Neural progenitor cell (in vitro differentiated cells): ENCODE measurements around the gene LCE5A. TPM values are rescaled to one million over a fixed set of nuclear protein-coding genes. Genes with fewer than 3 reads are reported as not detected.

Experiments used
- DNase-seq: peaks from one replicate; pipeline ENCODE4 v3.0.0-alpha.2; 2016; ENCODE audit warnings: low spot score
- H2AFZ ChIP-seq: fragments of 200-600 bp; sonication (generic); replicated peaks from 2 replicates; pipeline ENCODE4 v1.6.1; 2016; ENCODE audit warnings: antibody characterized with exemption
- H3F3A ChIP-seq: fragments of 200-600 bp; sonication (generic); 2 replicates; pipeline ENCODE4 v1.6.1; 2016; ENCODE audit warnings: antibody characterized with exemption, low read depth
- H3K27ac ChIP-seq: fragments of 200-600 bp; sonication (generic); 2 replicates; pipeline ENCODE4 v1.5.1; 2016; ENCODE audit warnings: mild to moderate bottlenecking
- H3K27me3 ChIP-seq: fragments of 200-600 bp; sonication (generic); 2 replicates; pipeline ENCODE4 v1.6.1; 2016; ENCODE audit warnings: mild to moderate bottlenecking, moderate library complexity
- H3K36me3 ChIP-seq: fragments of 200-600 bp; sonication (generic); 2 replicates; pipeline ENCODE4 v1.5.1; 2016
- H3K4me1 ChIP-seq: fragments of 200-600 bp; sonication (generic); 2 replicates; pipeline ENCODE4 v1.6.1; 2016; ENCODE audit warnings: mixed run types
- H3K4me2 ChIP-seq: fragments of 200-600 bp; sonication (generic); 2 replicates; pipeline ENCODE4 v1.6.1; 2016
- H3K4me3 ChIP-seq: fragments of 200-600 bp; sonication (generic); 2 replicates; pipeline ENCODE4 v1.5.1; 2016
- H3K79me2 ChIP-seq: fragments of 200-600 bp; sonication (generic); 2 replicates; pipeline ENCODE4 v1.6.1; 2016; ENCODE audit warnings: low read depth
- H3K9ac ChIP-seq: fragments of 200-600 bp; sonication (generic); 2 replicates; pipeline ENCODE4 v1.6.1; 2016
- H3K9me3 ChIP-seq: fragments of 200-600 bp; sonication (generic); 2 replicates; pipeline ENCODE4 v1.5.1; 2016; ENCODE audit warnings: low read depth
- H4K20me1 ChIP-seq: fragments of 200-600 bp; sonication (generic); 2 replicates; pipeline ENCODE4 v1.6.1; 2016; ENCODE audit warnings: low read depth
- H3K27ac Mint-ChIP-seq: 3 replicates; pipeline ENCODE4 v1.8.0; 2021; ENCODE audit warnings: mixed read lengths
- H3K27me3 Mint-ChIP-seq: 2 replicates; pipeline ENCODE4 v1.8.0; 2022; ENCODE audit warnings: low read depth, mild to moderate bottlenecking, inconsistent platforms, moderate library complexity, mixed read lengths; ENCODE audit not compliant: insufficient read depth
- H3K36me3 Mint-ChIP-seq: 3 replicates; pipeline ENCODE4 v1.8.0; 2021; ENCODE audit warnings: mixed read lengths
- H3K4me1 Mint-ChIP-seq: 3 replicates; pipeline ENCODE4 v1.8.0; 2021; ENCODE audit warnings: mixed read lengths
- H3K4me3 Mint-ChIP-seq: 3 replicates; pipeline ENCODE4 v1.8.0; 2021; ENCODE audit warnings: mild to moderate bottlenecking, moderate library complexity, mixed read lengths
- H3K9me3 Mint-ChIP-seq: 3 replicates; pipeline ENCODE4 v1.8.0; 2020; ENCODE audit warnings: mixed read lengths
- EZH2 ChIP-seq: fragments of 200-600 bp; sonication (generic); IDR thresholded peaks from 2 replicates; pipeline ENCODE4 v1.6.1; 2017; ENCODE audit warnings: antibody characterized with exemption, mild to moderate bottlenecking, moderate library complexity
- EZH2phosphoT487 ChIP-seq: fragments of 200-600 bp; sonication (generic); IDR thresholded peaks from 2 replicates; pipeline ENCODE4 v1.6.1; 2017; ENCODE audit warnings: antibody characterized with exemption
- total RNA-seq: library from RNA; depleted of rRNA; stranded (reverse); fragments of >200 nt; gene quantifications from 2 replicates; pipeline ENCODE4 v1.2.3, GENCODE V29; 2015; ENCODE audit warnings: low replicate concordance
- TF ChIP-seq, protein P1 (sequence below): fragments of 200-600 bp; sonication (generic); IDR thresholded peaks from 2 replicates; pipeline ENCODE4 v1.5.1; 2017; ENCODE audit warnings: antibody characterized with exemption, mild to moderate bottlenecking

Gene LCE5A
- total RNA-seq, 1 donor from 2014 or later = not detected

DNA sequence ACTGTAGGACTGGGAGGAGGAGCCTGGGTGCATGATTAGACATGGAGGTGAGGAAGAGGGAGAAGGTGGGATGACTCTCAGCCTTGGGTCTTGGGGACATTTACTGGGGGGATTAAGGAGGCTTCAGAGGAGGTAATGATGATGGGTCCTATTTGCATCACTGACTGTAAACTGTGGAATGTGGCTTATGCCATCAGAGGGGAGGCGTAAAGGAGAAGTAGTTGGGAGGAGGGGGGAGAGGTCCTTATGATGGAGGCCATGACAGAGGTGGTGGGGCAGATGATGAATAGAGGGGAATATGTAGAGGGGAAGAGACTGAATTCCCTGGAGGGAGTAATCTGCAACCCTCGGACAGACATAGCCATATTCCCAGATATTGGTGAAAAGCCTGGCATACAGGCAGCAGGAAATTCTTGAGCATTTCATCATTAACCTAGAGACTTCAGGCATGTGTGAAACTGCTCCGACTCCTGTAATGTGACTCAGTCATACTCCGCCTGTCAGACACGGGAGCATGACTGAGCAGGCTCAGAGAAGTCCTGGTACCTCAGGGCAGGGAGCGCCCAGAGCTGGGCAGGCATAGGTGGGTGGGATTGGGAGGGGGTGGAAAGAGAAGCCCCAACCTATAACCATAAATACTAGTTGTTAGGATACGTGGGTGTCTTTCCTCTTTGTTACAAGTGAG, 8.0 kb upstream of the LCE5A start:
- H3K4me3 Mint-ChIP-seq = no peak overlapping the region
- Histone ChIP-seq H3K4me1 (no peaks in the 10 kb centered on the region), H3K4me3 (no peak overlapping the region), H3K4me2 (no peak overlapping the region), H4K20me1 (no peaks in the 10 kb centered on the region), H3K27ac (no peak overlapping the region), H3K79me2 (no peaks in the 10 kb centered on the region), H2AFZ (no peak overlapping the region), H3K9ac (no peak overlapping the region), H3K27me3 (no peaks in the 10 kb centered on the region), H3F3A (no peaks in the 10 kb centered on the region), H3K9me3 (peaks cover 1% of the 10 kb centered on the region), H3K36me3 (no peaks in the 10 kb centered on the region)
- H3K27ac Mint-ChIP-seq = no peak overlapping the region
- H3K36me3 Mint-ChIP-seq = no peaks in the 10 kb centered on the region
- TF ChIP-seq EZH2 = no peak
- TF ChIP-seq, protein P1, sequence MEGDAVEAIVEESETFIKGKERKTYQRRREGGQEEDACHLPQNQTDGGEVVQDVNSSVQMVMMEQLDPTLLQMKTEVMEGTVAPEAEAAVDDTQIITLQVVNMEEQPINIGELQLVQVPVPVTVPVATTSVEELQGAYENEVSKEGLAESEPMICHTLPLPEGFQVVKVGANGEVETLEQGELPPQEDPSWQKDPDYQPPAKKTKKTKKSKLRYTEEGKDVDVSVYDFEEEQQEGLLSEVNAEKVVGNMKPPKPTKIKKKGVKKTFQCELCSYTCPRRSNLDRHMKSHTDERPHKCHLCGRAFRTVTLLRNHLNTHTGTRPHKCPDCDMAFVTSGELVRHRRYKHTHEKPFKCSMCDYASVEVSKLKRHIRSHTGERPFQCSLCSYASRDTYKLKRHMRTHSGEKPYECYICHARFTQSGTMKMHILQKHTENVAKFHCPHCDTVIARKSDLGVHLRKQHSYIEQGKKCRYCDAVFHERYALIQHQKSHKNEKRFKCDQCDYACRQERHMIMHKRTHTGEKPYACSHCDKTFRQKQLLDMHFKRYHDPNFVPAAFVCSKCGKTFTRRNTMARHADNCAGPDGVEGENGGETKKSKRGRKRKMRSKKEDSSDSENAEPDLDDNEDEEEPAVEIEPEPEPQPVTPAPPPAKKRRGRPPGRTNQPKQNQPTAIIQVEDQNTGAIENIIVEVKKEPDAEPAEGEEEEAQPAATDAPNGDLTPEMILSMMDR = no peak
- TF ChIP-seq EZH2phosphoT487 = no peak
- no peak for DNase-seq
- H3K9me3 Mint-ChIP-seq = peaks cover 25% of the 10 kb centered on the region
- H3K4me1 Mint-ChIP-seq = no peaks in the 10 kb centered on the region
- peaks cover 3% of the 10 kb centered on the region for H3K27me3 Mint-ChIP-seq

DNA sequence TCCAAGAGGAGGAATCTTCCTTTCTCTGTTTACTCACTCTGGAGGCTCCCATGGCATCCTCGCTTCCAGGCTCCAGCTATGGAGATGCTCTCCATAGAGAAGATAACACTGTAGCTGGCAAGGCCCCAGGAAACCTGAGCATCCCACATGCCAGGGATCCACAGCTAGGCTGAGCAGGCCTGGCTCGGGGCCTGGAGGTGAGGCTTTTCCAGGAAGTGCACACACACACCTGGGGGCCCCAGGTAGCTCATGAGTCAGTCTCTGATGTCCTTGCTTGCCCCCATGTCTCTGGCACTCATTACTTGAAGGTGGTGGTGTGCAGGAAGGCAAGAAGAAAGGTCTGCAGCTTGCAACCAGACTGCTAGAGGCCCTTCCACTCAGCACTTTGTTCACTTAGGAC, 5.5 kb upstream of the LCE5A start:
- Mint-ChIP-seq H3K4me1 (no peaks in the 10 kb centered on the region), H3K9me3 (peaks cover 23% of the 10 kb centered on the region), H3K27ac (no peak overlapping the region), H3K36me3 (no peaks in the 10 kb centered on the region), H3K4me3 (no peak overlapping the region), H3K27me3 (peaks cover 3% of the 10 kb centered on the region)
- Histone ChIP-seq H3K9me3 (peaks cover 11% of the 10 kb centered on the region), H4K20me1 (no peaks in the 10 kb centered on the region), H3K4me2 (no peak overlapping the region), H3K27ac (no peak overlapping the region), H3K4me3 (no peak overlapping the region), H3K27me3 (no peaks in the 10 kb centered on the region), H2AFZ (no peak overlapping the region), H3K36me3 (no peaks in the 10 kb centered on the region), H3K4me1 (no peaks in the 10 kb centered on the region), H3F3A (no peaks in the 10 kb centered on the region), H3K9ac (no peak overlapping the region), H3K79me2 (no peaks in the 10 kb centered on the region)
- DNase-seq = no peak
- TF ChIP-seq, protein P1 = no peak
- TF ChIP-seq EZH2 = no peak
- no peak for TF ChIP-seq EZH2phosphoT487

DNA sequence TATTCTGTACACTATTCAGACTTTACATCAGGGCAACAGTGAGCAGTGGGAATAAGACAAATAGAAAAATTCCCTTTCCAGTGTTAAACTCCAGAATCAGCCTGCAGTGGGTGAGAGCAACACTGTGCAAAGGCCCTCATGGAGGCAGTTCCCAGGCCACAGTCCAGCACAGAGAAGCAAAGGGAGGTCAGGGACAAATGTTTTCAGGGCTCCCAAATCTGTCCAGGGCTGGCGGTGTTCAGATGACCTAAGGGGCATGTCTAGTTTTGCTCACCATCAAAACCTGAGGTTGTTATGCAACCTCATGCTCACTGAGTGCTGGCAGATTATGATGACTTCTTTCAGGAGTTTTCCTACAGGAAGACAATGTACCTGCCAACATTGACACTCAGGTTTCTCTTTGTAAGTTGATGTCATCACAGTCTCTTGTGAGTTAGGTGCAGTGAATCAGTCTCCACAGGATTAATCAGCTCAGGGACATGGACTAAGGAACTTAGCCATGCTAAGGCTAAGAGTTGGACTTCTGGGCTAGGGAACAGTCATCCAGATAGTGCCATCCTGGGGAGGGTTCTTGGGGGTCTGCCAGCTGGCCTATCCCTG, 3.6 kb upstream of the LCE5A start:
- Mint-ChIP-seq H3K4me3 (no peak overlapping the region), H3K4me1 (no peaks in the 10 kb centered on the region), H3K9me3 (peaks cover 29% of the 10 kb centered on the region), H3K36me3 (no peaks in the 10 kb centered on the region), H3K27ac (no peak overlapping the region), H3K27me3 (peaks cover 3% of the 10 kb centered on the region)
- no peak for DNase-seq
- Histone ChIP-seq H3K4me3 (no peak overlapping the region), H4K20me1 (no peaks in the 10 kb centered on the region), H3K79me2 (no peaks in the 10 kb centered on the region), H2AFZ (no peak overlapping the region), H3K4me1 (no peaks in the 10 kb centered on the region), H3K27ac (no peak overlapping the region), H3K9me3 (peaks cover 11% of the 10 kb centered on the region), H3K4me2 (no peak overlapping the region), H3F3A (no peaks in the 10 kb centered on the region), H3K27me3 (no peaks in the 10 kb centered on the region), H3K9ac (no peak overlapping the region), H3K36me3 (no peaks in the 10 kb centered on the region)
- no peak for TF ChIP-seq EZH2
- TF ChIP-seq, protein P1 = no peak
- no peak for TF ChIP-seq EZH2phosphoT487
